ENCODE data around the gene SMG1.
"Not testable (repeated sequence)": the region's sequence is repeated elsewhere in the genome, so short reads cannot be mapped to it uniquely, and the experiment has no call there.

SMG1 gene

DNA sequence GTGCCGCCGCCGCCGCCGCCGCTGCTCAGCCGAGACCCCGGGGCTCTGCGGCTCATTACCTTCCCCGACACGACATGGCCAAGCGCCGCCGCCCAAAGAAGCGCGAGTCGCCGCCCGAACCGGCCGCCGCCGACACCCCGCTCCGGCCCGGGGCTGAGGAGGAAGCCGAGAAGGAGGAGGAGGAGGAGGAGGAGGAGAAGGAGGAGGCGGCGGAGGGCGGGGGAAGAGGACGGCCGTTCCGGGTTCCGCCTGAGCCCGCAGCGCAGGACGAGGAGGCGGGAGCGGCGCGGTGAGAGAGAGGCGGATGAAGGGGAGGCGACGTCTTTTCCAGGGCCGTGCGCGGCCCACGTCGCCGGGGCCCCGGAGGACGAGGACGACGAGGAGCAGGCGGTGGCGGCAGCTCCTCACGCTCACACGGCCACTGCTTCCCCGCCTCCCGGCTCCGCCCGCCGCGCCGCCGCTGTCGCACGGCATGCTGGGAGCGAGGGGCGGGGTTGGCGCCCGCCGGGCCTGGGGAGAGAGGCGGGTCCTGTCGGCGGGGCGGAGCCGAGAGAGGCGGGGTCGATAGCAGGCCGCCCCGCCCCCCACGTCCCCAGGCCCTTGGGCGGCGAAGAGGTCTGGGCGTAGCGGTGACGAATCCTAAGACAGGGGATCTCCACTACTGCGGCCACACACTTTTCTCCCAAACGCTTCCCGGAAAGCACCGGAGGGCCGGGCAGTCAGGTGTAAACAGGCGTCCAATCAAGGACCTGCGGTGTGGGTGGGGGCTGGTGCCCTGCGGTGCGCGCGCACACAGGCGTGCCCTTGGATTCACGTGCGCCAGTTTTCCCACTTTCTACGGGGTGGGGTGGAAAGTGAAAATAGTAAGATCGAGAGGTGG lies at the start of gene SMG1:
SMG1 (minus strand) TSS at position 423 of the 880 bp plus-strand sequence; CDS start at position 56, 367 bp downstream.
- DNase-seq (ENCODE audit: low read depth in 3 of 3) = peak; percentile 86 to 91 (median 89)

DNA sequence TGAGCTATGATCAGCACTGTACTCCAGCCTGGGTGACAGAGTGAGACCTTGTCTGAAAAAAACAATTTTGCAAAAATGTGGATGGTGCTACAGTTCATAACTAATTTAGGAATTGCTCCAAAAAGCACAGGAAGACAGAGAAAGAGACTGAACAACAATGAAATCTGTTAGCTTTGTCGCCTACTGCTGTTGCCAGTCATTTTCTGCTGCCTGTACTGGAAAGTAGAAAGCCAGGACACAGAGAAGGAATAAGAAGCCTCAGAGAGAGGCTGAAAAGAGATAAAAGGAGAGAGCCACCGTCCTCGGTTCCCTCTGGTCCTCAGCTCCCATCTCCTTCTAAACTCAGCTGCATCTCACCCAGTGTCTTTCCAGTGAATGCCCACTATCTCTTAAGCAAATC lies 48.9 kb upstream of the SMG1 start:
- DNase-seq (ENCODE audit: low read depth in 3 of 3) = no peak

DNA sequence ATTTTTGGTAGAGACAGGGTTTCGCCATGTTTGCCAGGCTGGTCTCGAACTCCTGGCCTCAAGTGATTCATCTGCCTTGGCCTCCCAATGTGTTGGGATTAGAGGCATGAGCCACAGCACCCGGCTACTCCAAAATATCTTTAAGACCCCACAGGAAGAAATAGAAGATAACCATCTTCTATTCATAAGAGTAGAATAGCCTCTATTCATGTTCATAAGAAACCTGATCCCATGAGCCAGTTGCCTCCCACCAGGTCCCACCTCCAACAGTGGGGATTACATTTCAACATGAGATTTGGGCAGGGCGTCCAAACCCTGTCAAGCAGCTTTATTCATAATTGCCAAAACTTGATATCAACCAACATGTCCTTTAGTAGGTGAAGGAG lies 43.6 kb upstream of the SMG1 start:
- DNase-seq (ENCODE audit: low read depth in 3 of 3) = no peak

DNA sequence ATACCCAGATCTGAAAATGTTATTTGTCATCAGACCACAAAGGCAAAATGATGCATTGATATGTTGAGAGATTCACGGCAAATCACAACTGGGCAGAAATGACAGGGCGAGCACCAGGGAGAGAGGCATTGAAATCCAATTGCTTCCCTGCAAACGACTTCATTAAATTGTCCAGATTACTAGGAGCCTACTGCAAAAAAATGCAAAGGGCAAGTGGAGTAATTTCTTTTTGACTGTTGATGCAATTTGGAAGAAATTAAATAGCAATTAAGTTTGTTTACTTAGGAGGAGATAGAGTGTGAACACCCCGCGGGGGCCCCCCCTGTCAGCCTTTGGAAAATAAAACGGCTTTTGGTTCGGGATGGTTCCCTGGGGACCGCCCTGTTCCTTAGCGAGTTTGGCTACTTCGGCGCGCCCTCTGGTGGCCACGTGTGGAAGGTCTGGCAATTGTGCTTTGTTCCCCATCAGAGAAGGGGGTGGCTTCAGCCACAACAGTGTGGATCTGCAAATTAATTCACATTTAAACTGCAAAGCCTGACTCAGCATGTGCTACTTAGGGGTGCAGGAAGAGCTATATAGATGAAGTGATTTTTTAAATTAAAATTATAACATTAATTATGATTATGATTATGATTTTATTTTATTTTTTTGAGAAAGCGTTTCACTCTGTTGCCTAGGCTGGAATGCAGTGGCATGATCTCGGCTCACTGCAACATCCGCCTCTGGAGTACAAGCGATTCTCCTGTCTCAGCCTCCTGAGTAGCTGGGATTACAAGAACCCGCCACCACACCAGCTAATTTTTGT lies 43.0 kb upstream of the SMG1 start:
- DNase-seq (ENCODE audit: low read depth in 3 of 3) = peak; percentile 59 to 77 (median 66)

DNA sequence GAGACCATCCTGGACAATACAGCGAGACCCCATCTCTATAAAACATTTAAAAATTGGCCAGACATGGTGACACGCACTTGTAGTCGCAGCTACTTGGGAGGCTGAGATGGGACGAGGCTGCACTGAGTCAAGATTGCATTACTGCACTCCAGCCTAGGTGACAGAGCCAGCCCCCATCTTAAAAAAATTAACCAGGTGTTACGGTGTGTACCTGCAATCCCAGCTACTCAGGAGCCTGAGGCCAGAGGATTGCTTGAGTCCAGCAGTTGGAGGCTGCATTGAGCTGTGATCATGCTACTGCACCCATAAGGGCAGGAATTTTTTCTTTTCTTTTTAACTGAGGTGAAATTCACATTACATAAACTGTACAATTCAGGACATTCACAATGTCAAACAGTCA lies 40.6 kb upstream of the SMG1 start:
- DNase-seq (ENCODE audit: low read depth in 3 of 3) = no peak

DNA sequence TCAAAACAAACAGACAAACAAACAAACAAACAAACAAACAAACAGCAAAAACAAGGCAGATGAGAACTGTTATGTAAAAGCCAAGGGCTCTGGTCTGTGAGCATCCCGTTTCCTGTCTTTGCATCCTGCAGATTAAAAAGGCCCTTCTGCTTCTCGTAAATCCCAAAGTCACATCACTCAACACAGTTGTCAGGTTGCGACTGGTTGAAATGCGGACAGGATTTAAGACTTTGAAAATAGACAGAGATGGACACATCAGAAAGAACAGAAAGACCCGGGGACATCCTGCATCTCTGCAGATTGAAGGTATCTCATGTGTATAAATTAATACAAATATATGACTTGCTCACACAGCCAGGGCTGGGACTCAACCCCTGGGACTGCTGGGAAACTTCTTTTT lies 39.3 kb upstream of the SMG1 start:
- DNase-seq (ENCODE audit: low read depth in 3 of 3) = no peak

DNA sequence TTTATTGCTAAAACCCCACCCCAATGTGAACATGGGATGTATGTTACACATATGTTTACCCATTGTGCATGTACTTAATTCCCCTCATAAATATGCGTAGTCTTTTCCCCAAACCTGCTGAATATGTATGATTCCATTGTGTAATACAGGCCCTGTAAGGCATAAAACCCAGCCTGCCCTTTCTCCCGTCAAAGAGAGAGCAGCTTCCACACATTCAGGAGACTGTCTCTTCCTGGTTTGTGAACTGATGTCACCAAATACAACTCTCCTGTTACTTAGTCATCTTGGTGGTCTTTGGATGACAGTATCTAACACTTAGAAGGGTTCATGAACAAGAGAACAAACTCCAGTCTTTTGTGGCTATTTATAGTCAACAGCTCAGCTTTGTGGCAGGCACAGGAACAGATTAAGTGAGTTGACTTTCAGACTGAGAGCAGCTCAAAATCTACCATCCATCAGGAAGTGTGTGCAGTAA lies 32.9 kb upstream of the SMG1 start:
- no peak for DNase-seq (ENCODE audit: low read depth in 3 of 3)

DNA sequence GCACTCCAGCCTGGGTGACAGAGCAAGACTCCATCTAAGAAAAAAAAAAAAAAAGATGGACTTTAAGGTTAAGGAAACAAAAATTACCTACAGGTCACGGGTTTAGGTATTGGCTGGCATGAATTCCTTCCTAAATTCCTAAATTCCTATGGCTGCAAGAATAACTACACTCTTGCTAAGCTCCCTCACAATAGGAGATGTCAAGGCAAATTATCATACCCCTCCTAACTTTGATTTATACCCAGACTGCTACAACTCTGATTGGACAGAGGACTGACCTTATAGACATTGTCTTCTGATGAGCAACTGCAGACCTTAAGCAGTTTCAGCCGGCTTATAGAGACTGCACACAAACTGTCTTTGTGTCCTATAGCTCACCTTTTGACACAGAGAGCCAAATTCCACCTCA lies 32.4 kb upstream of the SMG1 start:
- DNase-seq (ENCODE audit: low read depth in 3 of 3) = no peak

DNA sequence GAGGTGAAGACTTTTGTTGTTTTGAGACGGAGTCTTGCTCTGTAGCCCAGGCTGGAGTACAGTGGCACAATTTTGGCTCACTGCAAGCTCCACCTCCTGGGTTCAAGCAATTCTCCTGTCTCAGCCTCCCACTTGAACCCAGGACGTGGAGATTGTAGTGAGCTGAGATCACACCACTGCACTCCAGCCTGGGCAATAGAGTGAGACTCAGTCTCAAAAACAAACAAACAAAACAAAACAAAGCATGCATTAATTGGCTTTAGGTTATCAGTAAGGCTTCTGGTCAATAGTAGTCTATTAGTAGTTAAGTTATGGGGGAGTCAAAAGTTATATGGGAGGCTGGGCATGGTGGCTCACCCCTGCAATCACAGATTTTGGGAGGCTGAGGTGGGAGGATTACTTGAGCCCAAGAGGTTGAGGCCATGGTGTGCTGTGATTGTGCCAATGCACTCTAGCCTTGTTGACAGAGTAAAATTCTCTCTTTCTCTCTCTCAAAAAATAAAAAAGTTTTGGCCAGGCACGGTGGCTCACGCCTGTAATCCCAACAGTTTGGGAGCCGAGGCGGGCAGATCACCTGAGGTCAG lies 30.5 kb upstream of the SMG1 start:
- not testable (repeated sequence) for DNase-seq (ENCODE audit: low read depth in 3 of 3)

DNA sequence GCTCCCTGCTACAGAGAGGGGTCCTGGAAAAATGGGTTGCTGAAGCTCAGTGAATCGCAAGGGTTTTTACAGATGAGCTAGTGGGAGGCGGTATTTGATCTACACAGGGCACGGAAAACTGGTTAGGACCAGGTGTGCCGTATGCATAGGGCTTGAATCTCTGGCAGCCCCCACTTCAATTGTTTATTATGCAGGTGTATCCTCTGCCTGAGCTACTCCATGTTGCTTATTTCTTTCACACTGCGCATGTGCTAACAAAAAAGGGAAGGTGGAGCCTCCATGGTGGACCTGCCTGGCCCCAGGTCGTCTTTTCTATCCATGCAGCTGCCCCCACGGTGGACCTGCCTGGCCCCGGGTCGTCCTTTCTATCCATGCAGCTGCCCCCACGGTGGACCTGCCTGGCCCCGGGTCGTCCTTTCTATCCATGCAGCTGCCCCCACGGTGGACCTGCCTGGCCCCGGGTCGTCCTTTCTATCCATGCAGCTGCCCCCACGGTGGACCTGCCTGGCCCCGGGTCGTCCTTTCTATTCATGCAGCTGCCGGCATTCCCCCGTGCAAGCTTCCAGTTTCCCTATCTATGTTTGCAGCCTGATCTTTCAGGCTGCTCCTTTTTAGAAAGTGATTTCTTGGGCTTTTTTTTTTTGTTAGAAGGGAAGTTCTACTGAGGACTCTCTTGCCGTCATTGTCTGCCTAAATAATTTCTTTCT lies 29.8 kb upstream of the SMG1 start:
- DNase-seq (ENCODE audit: low read depth in 3 of 3) = peak in 1 of 3 experiments; percentile 10

DNA sequence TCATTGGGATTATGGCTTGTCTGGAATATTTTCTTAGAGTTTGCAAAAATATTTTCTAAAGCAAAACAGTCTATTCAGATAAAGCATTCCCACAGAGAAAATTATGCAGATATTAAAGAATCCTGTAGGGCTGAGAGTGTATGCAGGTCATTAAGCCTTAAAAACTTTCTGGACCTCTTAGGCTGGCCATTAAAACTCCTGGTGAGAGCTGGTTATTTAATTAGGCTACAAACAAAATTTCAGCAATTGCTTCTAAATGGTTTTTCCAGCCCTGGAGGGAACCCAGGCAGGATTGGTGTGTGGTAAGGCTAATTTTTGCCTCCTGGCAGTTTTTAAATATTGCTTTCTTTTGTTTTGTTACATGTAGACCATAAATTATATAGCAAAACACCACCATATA lies 27.3 kb upstream of the SMG1 start:
- DNase-seq (ENCODE audit: low read depth in 3 of 3) = no peak

DNA sequence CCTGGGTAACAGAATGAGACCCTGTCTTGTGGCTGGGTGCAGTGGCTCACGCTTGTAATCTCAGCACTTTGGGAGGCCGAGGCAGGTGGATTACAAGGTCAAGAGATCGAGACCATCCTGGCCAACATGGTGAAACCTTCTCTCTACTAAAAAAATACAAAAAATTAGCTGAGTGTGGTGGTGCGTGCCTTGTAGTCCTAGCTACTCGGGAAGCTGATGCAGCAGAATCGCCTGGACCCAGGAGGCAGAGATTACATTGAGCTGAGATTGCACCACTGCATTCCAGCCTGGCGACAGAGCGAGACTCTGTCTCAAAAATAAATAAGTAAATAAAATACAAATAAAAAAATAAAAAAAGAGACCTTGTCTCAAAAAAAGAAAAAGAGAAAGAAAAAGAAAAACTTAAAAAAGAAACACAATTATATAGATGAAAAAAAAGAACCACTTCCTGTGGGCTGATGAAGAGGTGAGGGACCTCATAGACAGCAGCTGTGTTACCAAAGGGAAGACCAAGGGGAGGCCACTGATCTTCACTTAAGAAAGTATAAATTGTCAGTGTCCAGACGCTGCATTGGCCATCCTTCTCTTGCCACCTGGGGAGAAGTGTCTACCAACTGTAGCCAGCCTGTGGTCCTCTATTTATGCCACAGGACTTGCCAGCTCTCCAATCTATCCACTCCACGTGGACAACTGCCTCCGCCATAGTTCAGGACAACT lies 24.4 kb upstream of the SMG1 start:
- no peak for DNase-seq (ENCODE audit: low read depth in 3 of 3)

DNA sequence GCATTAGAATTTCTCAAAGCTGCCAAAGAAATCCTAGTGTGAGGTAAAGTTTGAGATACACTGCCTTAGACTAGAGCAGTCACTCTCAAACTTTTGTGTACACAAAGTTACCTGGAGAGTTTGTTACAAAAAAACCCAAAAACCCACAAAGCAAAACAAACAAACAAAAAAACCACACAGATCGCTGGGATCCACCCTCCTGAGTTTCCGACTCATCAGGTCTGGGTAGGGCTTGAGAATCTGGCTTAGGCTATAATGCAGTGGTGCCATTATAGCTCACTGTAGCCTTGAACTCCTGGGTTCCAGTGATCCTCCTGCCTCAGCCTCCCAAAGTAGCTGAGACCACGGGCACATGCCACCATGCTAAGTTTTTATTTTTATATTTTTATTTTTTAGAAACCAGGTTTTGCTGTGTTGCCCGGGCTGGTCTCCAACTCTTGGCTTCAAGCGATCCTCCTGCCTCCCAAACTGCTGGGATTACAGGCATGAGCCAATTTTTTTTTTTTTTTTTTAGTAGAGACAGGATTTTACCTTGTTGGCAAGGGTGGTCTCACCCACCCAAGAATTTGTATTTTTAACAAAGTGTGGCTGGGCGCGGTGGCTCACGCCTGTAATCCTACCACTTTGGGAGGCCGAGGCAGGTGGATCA lies 22.3 kb upstream of the SMG1 start:
- no peak for DNase-seq (ENCODE audit: low read depth in 3 of 3)

DNA sequence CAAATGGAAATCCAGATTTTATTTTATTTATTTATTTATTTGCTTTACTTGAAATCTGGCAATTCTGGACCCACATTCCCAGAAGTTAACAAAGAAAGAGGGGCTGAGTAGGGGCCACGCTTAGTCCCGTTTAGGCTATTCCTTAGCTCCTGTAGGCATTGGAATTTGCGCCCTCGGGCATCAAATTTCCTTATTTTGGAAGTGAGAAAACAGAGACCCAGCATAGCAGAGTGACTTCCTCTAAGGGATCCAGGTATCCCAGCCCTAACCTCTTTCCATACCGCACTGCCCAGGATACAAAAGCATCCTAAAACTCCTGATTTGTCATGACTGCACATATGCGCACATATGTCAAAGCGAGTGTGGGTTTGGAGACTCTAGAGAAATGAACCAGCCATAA lies 19.0 kb upstream of the SMG1 start:
- DNase-seq (ENCODE audit: low read depth in 3 of 3) = no peak

DNA sequence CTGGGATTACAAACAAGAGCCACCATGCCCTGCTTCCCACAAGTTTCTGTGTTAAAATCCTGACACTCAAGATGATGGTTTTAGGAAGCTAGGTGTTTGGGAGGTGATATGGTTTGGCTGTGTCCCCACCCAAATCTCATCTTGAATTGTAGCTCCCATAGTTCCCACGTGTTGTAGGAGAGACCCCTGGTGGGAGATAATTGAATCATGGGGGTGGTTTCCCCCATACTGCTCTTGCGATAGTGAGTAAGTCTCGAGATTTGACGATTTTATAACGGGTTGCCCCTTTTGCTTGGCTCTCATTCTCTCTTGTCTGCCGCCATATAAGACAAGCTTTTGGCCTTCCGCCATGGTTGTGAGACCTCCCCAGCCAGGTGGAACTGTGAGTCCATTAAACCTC lies 17.2 kb upstream of the SMG1 start:
- DNase-seq (ENCODE audit: low read depth in 3 of 3) = no peak

DNA sequence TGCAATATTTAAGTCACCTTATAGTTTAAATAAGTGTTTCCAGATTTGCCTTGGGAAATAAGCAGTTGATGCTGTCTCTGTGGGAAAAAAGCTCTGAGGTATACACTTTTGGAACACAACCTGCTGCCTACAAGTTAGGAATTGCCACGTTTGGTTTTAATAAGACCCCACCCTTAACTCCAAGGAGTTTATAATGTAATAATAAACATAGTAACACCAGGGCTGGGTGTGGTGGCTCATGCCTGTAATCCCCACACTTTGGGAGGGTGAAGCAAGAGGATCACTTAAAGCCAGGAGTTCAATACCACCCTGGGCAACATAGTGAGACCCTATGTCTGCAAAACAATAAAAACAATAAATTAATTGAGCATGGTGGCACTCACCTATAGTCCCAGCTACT lies 15.9 kb upstream of the SMG1 start:
- no peak for DNase-seq (ENCODE audit: low read depth in 3 of 3)

DNA sequence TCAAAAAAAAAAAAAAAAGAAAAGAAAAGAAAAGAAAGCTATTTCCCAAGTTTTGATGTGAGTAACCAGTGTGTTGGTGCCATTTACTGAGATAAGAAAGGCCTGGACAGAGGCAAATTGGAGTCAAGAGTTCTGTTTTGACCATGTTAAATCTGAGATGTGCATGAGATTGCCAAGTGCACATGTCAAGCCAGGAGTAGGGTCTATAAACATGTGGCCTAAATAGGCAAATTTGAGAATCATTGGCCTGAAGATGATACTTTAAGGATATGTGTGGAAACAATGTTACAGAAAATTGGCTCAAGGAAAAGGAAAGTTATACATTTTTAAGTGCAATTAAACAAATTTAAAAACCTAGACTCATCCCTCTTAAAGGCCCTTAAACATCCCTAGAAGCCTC lies 15.3 kb upstream of the SMG1 start:
- no peak for DNase-seq (ENCODE audit: low read depth in 3 of 3)

DNA sequence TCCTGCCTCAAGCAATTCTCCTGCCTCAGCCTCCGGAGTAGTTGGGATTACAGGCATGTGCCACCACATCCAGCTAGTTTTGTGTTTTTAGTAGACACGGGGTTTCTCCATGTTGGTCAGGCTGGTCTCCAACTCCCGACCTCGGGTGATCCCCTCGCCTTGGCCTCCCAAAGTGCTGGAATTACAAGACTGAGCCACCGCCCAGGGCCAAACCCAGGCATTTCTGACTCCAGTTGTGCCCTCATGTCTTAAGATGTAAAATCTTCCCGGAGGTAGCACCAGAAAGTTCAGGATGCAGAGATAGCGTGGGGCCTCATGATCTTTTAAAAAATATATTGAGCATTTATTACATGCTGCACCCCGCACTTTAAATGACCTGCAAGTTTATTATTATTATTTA lies 12.8 kb upstream of the SMG1 start:
- DNase-seq (ENCODE audit: low read depth in 3 of 3) = no peak

DNA sequence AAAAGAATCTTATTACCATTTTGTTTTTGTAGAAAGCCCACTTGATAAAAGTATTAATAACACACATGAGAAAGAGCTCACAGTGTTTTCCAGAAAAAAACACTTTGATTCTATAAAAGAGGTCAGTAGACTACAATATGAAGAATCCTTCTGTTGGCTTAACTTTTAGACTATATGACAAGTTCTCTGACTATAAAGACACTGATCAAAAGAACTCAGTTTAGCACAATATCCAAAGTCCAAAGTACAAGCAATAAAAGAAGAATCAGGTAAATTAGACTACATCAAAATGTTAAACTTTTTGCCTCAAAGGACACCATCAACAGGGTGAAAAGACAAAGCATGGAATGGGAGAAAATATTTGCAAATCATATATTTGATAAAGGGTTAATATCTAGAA lies 11.2 kb upstream of the SMG1 start:
- no peak for DNase-seq (ENCODE audit: low read depth in 3 of 3)

DNA sequence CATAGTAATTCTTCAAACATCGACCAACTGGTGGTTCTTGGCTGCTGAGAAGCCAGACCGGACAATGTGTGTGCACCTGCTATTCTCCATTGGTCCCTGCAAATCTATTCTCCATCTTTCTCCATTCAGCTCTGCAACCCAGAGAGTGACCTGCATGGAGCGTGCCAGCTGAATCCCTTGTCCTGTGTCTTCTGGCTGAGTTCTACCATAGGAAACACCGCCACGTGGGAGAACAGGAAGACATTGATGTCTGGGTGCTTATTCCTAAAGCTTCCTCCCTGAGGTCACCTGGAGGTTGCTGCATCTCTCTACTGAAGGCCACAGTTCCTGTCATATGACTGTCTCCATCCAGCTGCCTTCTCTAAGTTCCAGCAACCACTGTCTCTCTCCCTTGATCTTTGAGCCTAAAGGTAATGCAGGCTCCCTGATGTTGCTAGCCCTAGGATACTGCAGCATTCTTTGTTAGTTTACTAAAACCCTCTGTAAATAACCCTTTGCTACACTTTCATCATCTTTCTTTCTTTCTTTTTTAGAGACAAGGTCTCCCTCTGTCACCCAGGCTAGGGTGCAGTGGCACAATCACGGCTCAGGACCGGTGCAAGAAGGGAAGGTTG lies 10.6 kb upstream of the SMG1 start:
- DNase-seq (ENCODE audit: low read depth in 3 of 3) = no peak
